C4-2B (cell line): ENCODE data around the gene GLUD1.
"Not testable (repeated sequence)": the region's sequence is repeated elsewhere in the genome, so short reads cannot be mapped to it uniquely, and the experiment has no call there.

ENCODE experiments used
- H3K27ac ChIP-seq: fragments of 450-650 bp; 2 replicates; pipeline ENCODE4 v1.5.1; 2017
- CTCF ChIP-seq: fragments of 450-650 bp; conservative IDR thresholded peaks from 2 replicates; pipeline ENCODE4 v1.5.1; 2017; ENCODE audit warnings: mild to moderate bottlenecking
- ZFX ChIP-seq: fragments of 450-650 bp; IDR thresholded peaks from 2 replicates; pipeline ENCODE4 v1.6.1; 2017

GLUD1 gene

GRCh38 chr10:87094373-87095235 lies at the start of gene GLUD1, which contains the start of gene SHLD2:
TSS of gene GLUD1 (minus strand) at chr10:87094843. CDS start at chr10:87094769, 74 bp downstream.
TSS of gene SHLD2 (plus strand) at chr10:87095206. CDS start at chr10:87151355, 56,149 bp downstream.
- peak; percentile 40; the same call in 1 of the 2 replicates for TF ChIP-seq ZFX
- no peak for TF ChIP-seq CTCF
- peak within 1 kb of the TSS; percentile 94 for H3K27ac ChIP-seq

- not testable (repeated sequence) for H3K27ac ChIP-seq
Observed at GRCh38 chr10:87143109-87143418, 48.4 kb upstream of the GLUD1 start.

- H3K27ac ChIP-seq, result not testable (repeated sequence)
Observed at GRCh38 chr10:87142230-87143108, 47.8 kb upstream of the GLUD1 start.

- not testable (repeated sequence) for H3K27ac ChIP-seq
Observed at GRCh38 chr10:87137478-87137877, 42.8 kb upstream of the GLUD1 start.

- not testable (repeated sequence) for H3K27ac ChIP-seq
Observed at GRCh38 chr10:87134440-87134839, 39.8 kb upstream of the GLUD1 start.

GRCh38 chr10:87133936-87134335 lies 39.3 kb upstream of the GLUD1 start:
- H3K27ac ChIP-seq, result not testable (repeated sequence)

- H3K27ac ChIP-seq, result not testable (repeated sequence)
Observed at GRCh38 chr10:87132176-87132575, 37.5 kb upstream of the GLUD1 start.

GRCh38 chr10:87127607-87128156 lies 33.0 kb upstream of the GLUD1 start:
- not testable (repeated sequence) for H3K27ac ChIP-seq

- H3K27ac ChIP-seq, result not testable (repeated sequence)
Observed at GRCh38 chr10:87127048-87127447, 32.4 kb upstream of the GLUD1 start.

GRCh38 chr10:87123351-87123750 lies 28.7 kb upstream of the GLUD1 start:
- H3K27ac ChIP-seq, result not testable (repeated sequence)

- not testable (repeated sequence) for H3K27ac ChIP-seq
Observed at GRCh38 chr10:87119029-87119428, 24.4 kb upstream of the GLUD1 start.

GRCh38 chr10:87118122-87118521 lies 23.5 kb upstream of the GLUD1 start:
- H3K27ac ChIP-seq, result not testable (repeated sequence)

- TF ChIP-seq ZFX (no peak), CTCF (no peak)
Observed at GRCh38 chr10:87105446-87106124, 10.9 kb upstream of the GLUD1 start.

GRCh38 chr10:87104727-87105126 lies 10.1 kb upstream of the GLUD1 start:
- not testable (repeated sequence) for H3K27ac ChIP-seq

More at GRCh38 chr10:87105446-87106124, 10.9 kb upstream of the GLUD1 start:
- no peak overlapping the region for H3K27ac ChIP-seq
